ENCODE results near the gene DNASE1L3. TPM values are rescaled to one million over a fixed set of nuclear protein-coding genes. Genes with fewer than 3 reads are reported as not detected.

Gene DNASE1L3
- total RNA-seq, 4 donors from 2014 or later: 1.2 to 11.5 (median 2.4) TPM

DNA sequence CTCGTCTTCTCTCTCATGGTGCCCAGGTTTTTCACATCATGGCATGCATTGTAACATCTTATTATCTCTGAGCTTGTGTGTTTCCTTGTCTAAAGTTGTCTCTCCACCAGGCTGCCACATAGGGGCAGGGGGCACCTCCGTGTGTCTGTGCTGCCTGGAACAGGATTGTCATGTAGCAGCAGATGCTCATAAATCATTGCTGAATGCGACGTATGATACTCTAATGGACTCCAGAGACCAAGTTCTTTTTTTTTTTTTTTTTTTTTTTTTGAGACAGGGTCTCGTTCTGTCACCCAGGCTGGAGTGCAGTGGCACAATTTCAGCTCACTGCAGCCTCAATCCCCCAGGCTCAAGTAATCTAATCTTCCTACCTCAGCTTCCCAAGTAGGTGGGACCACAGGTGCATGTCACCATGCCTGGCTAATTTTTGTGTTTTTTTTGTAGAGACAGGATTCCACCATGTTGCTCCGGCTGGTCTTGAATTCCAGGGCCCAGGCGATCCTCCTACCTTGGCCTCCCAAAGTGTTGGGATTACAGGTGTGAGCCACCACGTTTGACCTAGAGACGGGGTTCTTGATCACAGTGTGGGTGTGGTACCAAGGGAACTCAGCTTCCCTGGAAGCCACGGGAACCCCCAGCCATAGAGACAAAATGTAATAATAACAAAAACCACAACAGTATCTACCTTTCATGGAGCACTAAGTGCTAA is 4.7 kb upstream of the DNASE1L3 start:
- TF ChIP-seq, protein P1, sequence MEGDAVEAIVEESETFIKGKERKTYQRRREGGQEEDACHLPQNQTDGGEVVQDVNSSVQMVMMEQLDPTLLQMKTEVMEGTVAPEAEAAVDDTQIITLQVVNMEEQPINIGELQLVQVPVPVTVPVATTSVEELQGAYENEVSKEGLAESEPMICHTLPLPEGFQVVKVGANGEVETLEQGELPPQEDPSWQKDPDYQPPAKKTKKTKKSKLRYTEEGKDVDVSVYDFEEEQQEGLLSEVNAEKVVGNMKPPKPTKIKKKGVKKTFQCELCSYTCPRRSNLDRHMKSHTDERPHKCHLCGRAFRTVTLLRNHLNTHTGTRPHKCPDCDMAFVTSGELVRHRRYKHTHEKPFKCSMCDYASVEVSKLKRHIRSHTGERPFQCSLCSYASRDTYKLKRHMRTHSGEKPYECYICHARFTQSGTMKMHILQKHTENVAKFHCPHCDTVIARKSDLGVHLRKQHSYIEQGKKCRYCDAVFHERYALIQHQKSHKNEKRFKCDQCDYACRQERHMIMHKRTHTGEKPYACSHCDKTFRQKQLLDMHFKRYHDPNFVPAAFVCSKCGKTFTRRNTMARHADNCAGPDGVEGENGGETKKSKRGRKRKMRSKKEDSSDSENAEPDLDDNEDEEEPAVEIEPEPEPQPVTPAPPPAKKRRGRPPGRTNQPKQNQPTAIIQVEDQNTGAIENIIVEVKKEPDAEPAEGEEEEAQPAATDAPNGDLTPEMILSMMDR (IDR thresholded peaks at IDR 0.05; ENCODE audit: low read depth): no peak

DNA sequence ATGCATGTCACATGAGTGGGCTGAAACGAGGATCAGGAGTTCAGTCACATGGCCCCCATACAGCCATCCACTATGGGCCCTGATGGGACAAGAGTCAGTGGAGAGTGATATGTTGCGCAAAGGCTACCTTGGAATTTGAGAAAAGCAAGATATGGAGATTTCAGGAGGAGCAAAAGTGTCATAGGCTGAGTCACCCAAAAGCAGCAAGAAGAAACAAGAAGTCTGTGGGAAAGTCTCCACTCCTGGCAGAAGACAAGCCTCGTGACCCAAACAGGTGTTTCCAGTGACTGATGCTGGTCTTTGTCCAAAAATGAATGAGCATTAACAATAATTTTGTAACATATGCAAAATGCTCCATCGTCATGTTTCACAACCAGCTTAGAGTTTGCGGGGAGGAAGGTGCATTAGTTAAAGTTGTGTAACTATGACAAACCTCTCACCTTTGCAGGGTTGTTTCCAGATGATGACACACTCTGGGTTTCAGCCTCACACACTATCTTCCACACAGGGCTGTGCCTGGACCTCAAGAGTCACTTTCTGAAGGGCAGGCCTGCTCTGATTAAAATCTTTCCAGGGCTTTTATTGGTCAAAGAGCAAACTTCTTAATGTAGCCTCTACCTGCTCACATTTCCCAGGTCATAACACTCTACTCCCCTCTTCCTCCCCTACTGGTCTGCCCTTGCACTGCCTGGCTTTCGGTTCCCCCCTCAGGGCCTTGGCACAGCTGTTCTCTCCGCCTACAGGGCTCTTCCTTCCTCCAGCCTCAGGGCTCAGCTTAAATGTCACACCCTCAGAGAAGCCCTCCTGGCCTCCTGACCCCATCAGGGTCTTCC is 3.9 kb upstream of the DNASE1L3 start:
- TF ChIP-seq, protein P1 (IDR thresholded peaks at IDR 0.05; ENCODE audit: low read depth): no peak

DNA sequence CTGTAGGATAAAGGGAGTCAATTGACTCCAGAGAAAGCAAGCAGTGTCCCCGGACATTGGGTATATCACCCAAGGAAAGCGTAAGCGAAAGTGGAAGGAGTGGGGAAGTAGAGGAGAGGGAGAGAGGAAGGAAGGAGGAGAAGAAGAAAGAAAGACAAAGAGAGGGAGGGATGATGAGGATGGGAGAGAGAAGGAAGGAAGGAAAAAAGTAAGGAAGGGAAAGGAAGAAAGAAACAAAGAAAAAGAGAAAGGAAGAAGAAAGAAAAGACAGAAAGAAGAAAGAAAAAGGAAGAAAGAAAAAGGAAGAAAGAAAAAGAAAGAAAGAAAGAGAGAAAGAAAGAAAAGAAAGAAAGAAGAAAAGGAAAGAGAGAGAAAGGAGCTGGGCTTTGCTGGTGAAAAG is 839 bp downstream of the DNASE1L3 start:
- TF ChIP-seq, protein P1 (IDR thresholded peaks at IDR 0.05; ENCODE audit: low read depth): no peak

DNA sequence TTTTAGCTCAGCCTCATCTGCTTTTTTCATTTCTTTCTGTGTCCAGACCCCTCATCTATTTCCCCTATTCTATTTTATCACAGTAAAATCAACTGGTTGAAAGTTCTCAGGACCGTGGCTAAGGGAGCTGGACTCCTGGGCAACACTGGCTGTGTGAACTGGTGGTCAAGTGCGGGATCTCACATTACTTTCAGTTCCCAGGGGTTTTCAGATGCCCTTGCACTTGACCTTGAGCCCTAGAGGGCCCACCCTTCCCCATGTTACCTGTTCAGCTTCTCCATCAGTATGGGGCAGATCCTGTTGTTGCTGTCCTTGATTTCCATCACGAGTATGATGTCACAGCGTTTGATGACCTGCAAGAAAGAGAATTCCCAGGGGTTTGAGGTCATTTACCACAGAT is 2.8 kb downstream of the DNASE1L3 start:
- TF ChIP-seq, protein P1 (IDR thresholded peaks at IDR 0.05; ENCODE audit: low read depth): no peak

DNA sequence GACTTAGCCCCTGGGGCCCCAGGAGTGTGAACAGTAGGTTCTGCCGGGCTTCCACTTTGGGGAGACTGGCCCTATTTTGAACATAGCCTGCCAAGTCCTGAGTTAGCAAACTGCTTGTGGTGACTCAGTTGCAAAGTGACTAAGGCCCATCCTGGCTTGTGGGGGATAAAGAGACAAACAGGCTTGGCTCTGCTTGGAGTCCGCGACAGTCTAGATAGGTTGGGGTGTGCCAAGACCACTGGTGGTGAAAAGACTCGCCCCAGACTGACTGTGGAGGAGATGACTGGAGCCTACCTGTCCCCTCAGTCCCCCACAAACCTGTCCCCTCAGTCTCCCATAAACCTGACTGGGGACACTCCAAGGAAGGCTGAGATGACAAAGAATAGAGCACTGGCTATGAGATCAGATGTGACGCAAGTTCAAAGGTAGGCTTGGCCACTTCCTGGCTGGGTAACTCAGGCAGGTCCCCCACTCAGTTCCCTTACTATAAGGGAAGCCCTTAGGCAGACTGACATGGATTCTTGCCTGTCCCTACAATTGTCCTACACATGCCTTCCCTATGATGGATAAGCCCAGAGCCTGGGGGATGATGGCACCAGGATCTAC is 4.3 kb downstream of the DNASE1L3 start:
- TF ChIP-seq, protein P1 (IDR thresholded peaks at IDR 0.05; ENCODE audit: low read depth): no peak

DNA sequence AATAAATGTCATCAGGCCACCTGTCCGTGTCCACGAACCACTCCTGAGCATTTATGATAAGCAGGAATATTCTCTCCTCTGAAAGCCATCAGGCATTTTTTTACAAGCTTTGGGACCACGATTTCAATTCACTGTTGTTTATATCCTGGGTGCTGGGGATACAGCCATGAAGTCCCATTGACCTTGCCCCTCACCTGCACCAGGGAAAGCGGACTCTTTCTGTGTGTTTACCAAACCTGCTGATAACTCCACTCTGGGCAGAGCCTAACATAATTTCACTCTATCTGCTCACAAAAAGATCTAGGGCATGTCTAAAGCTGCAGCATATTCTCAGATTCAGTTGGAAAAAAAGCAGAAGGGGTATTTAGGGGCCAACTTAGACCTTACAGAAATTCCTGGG is 4.8 kb downstream of the DNASE1L3 start:
- TF ChIP-seq, protein P1 (IDR thresholded peaks at IDR 0.05; ENCODE audit: low read depth): no peak

DNA sequence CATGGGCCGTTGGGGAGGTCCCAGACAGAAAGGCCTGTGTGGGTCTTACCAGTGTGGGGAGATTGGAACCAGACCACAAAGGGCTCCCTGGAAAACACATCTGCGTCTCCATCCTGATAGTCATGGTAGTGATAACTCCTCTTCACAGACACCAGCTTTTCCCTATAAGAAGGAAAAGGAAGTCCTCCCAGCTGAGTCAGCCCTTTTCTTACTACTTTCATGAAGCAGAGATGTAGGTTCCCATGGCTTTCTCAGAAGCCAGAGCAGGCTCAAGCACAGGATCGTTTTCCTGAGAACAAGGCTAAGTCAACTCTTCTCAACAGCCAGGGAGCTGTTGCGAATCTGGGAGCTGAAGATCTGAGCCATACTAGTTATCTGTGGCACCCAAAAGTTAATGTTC is 6.1 kb downstream of the DNASE1L3 start:
- TF ChIP-seq, protein P1 (IDR thresholded peaks at IDR 0.05; ENCODE audit: low read depth): no peak

Data from subcutaneous adipose tissue (tissue), 4 donors.